Fibroblast of villous mesenchyme (primary cell): ENCODE data around the gene MKI67. TPM values are rescaled to one million over a fixed set of nuclear protein-coding genes. Genes with fewer than 3 reads are reported as not detected.
A peak's percentile ranks its signal among the peaks of the same experiment; 100 is the strongest.
"Not testable (repeated sequence)": the region's sequence is repeated elsewhere in the genome, so short reads cannot be mapped to it uniquely, and the experiment has no call there.

Source experiments
- DNase-seq: peaks from one replicate; pipeline ENCODE4 v3.0.0-alpha.2; 2010; ENCODE audit warnings: low read depth
- H3K4me3 ChIP-seq: 2 replicates; pipeline ENCODE4 v1.5.1; 2011; ENCODE audit warnings: low read depth, mild to moderate bottlenecking, low read length
- total RNA-seq: library from RNA; depleted of rRNA; stranded (reverse); fragments of >200 nt; gene quantifications from 2 replicates; pipeline ENCODE4 v1.2.3, GENCODE V29; 2012
- TF ChIP-seq, protein P1 (sequence below): IDR thresholded peaks from 2 replicates; pipeline ENCODE4 v1.5.1; 2012; ENCODE audit warnings: low read depth, mild to moderate bottlenecking, low read length; ENCODE audit not compliant: insufficient read depth

The MKI67 gene
- total RNA-seq, 1 donor, result 21.2 TPM

GRCh38 chr10:128149267-128150014, 23.2 kb upstream of the MKI67 start:
- no peak overlapping the region for H3K4me3 ChIP-seq
- DNase-seq, result no peak
- TF ChIP-seq, protein P1, sequence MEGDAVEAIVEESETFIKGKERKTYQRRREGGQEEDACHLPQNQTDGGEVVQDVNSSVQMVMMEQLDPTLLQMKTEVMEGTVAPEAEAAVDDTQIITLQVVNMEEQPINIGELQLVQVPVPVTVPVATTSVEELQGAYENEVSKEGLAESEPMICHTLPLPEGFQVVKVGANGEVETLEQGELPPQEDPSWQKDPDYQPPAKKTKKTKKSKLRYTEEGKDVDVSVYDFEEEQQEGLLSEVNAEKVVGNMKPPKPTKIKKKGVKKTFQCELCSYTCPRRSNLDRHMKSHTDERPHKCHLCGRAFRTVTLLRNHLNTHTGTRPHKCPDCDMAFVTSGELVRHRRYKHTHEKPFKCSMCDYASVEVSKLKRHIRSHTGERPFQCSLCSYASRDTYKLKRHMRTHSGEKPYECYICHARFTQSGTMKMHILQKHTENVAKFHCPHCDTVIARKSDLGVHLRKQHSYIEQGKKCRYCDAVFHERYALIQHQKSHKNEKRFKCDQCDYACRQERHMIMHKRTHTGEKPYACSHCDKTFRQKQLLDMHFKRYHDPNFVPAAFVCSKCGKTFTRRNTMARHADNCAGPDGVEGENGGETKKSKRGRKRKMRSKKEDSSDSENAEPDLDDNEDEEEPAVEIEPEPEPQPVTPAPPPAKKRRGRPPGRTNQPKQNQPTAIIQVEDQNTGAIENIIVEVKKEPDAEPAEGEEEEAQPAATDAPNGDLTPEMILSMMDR, result no peak

DNA sequence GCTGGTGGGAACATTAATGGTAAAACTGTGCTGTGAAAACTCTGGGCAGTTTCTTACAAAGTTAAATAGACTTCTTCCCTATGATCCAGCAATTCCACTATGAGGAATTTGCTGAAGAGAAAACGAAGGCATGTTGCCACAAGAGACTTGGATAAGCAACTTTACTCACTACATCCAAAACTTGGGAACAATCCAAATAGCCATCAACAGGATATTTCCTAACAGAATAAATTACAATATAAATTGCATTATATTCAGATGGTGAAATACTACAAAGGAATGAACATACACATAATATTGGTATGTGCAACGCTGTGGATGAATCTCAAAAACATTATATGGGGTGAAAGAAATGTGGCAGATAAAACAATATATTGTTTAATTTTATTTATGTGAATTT, 21.4 kb upstream of the MKI67 start:
- peak; percentile 58 for DNase-seq
- TF ChIP-seq, protein P1, result no peak
- no peak overlapping the region for H3K4me3 ChIP-seq

DNA sequence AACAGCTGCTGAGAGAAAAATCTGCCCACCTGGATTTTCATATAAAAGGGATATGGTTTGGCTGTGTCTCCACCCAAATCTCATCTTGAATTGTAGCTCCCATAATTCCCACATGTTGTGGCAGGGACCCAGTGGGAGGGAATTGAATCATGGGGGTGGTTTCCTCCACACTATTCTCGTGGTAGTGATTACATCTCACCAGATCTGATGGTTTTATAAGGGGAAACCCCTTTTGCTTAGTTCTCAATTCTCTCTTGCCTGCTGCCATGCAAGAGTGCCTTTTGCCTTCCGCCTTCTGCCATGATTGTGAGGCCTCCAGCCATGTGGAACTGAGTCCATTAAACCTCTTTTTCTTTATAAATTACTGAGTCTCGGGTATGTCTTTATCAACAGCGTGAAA, 20.8 kb upstream of the MKI67 start:
- no peak for DNase-seq
- H3K4me3 ChIP-seq, result no peak overlapping the region
- TF ChIP-seq, protein P1, result no peak

GRCh38 chr10:128144547-128144946, 18.3 kb upstream of the MKI67 start:
- no peak overlapping the region for H3K4me3 ChIP-seq
- TF ChIP-seq, protein P1, result no peak
- no peak for DNase-seq

DNA sequence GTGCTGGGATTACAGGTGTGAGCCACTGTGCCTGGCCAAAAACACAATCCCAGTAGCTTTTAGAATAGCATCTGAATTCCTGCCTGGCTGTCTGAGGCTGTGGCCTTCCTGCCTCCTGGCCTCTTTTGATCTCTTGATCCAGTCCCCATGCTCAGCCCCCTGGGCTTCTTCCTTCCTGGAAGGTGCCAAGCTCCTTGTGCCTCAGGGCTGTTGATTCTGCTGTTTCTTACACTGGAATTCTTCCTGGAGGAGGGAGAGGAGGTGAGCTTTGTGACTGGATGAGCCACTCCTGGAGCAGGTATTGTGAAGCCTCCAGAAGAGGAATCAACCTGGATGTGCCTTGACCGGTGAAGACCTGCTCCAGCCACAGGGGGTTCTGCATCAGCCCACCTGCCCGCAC, 17.3 kb upstream of the MKI67 start:
- TF ChIP-seq, protein P1, result no peak
- no peak for DNase-seq

DNA sequence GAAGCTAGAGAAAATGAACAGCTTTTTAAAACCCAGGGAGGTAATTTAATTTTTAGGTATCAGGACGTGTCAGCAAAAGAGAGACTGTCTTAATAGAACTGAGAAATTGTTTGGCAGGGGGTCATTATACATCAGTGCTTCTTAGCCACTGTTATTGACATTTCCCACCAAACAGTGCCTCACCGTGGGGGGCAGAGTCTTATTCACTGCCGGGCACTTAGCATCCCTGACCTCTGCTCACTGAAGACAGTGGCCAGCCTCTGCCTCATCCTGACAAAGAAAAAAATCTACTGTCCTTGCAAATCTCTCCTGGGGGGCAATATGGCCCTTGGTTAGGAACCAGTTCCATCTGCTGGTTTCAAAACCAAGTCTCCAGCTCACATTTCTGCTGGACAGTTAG, 14.2 kb upstream of the MKI67 start:
- TF ChIP-seq, protein P1, result no peak
- DNase-seq, result no peak
- no peak overlapping the region for H3K4me3 ChIP-seq

More for the DNA sequence above, 17.3 kb upstream of the MKI67 start:
- no peak overlapping the region for H3K4me3 ChIP-seq

GRCh38 chr10:128138429-128138828, 12.2 kb upstream of the MKI67 start:
- H3K4me3 ChIP-seq, DNase-seq: not testable (repeated sequence)
